ENCODE measurements around the gene C5orf63. TPM values are rescaled to one million over a fixed set of nuclear protein-coding genes. Genes with fewer than 3 reads are reported as not detected.

The C5orf63 gene
- total and polyA plus RNA-seq, 10 of the 15 experiments (the other 5 are each of a cell fraction or from before 2014, with no cell fraction given) = 8.7 to 54.3 (median 11.9) TPM

GRCh38 chr5:127015716-127016115 lies 57.6 kb downstream of the C5orf63 start (continued):
- TF ChIP-seq ZNF687 (IDR thresholded peaks at IDR 0.05) (no peak), SIN3A (IDR thresholded peaks at IDR 0.05; ENCODE audit: low read depth, low read length) (no peak), ATF3 (IDR thresholded peaks at IDR 0.05; ENCODE audit: borderline replicate concordance, extremely low read depth, low read depth, low read length) (no peak)

GRCh38 chr5:127014573-127014972 lies 58.7 kb downstream of the C5orf63 start:
- no peak overlapping the region for H3K27ac ChIP-seq (ENCODE audit: control insufficient read depth, insufficient read depth)
- 40% methylated on average over 1 of the region's 1 CpG for WGBS (ENCODE audit: insufficient coverage, insufficient replicate concordance, low lambda C conversion rate, missing lambda C conversion rate)
- H3K36me3 ChIP-seq (ENCODE audit: control insufficient read depth in 2 of 2, insufficient read depth in 2 of 2, low read length in 1 of 2) = no peaks in the 10 kb centered on the region
- TF ChIP-seq NFIC (IDR thresholded peaks at IDR 0.05; ENCODE audit: low read depth, low read length) (peak; percentile 66), ZBTB40 (IDR thresholded peaks at IDR 0.05; ENCODE audit: borderline replicate concordance) (no peak), REST (IDR thresholded peaks at IDR 0.05; ENCODE audit: low read depth, low read length) (no peak), HDGF (IDR thresholded peaks at IDR 0.05) (no peak), HDAC2 (IDR thresholded peaks at IDR 0.05) (no peak), POLR2AphosphoS5 (IDR thresholded peaks at IDR 0.05; ENCODE audit: low read length) (no peak)

More at GRCh38 chr5:127014573-127014972, 58.7 kb downstream of the C5orf63 start:
- Histone ChIP-seq H2AFZ (ENCODE audit: control insufficient read depth, low read depth, low read length) (no peak overlapping the region), H3K4me1 (ENCODE audit: control insufficient read depth, insufficient read depth, low read length) (peaks cover 25% of the 10 kb centered on the region), H3K27me3 (replicated peaks in 1 of 2; ENCODE audit: control insufficient read depth in 2 of 2, insufficient read depth in 2 of 2, low read length in 1 of 2) (no peaks in the 10 kb centered on the region), H3K4me2 (ENCODE audit: control insufficient read depth, insufficient read depth) (no peak overlapping the region), H3K79me2 (ENCODE audit: control insufficient read depth, insufficient read depth, low read length) (no peaks in the 10 kb centered on the region; the same call in 1 of the 2 replicates), H3K4me3 (no peak overlapping the region), H3K9me3 (replicated peaks; ENCODE audit: control insufficient read depth, insufficient read depth, low read length) (peaks cover 1% of the 10 kb centered on the region; the same call in 2 of the 3 replicates), H4K20me1 (ENCODE audit: control insufficient read depth, insufficient read depth) (no peaks in the 10 kb centered on the region), H3K9ac (ENCODE audit: control insufficient read depth, insufficient read depth, low read length) (no peak overlapping the region)
- intact Hi-C loops (cut with micrococcal nuclease; ENCODE audit: unreplicated experiment) = loop anchor here (2.0 to 5.0 kb wide), 3 partner anchors 14 to 572 kb away; partner anchors contain the start of gene LMNB1
- SMC1A ChIA-PET (ENCODE audit: uncharacterized antibody, unreplicated experiment) = interaction anchor here (0.7 to 8.3 kb wide), 12 partner anchors 8 to 223 kb away, joined by 3 to 156 read pairs (median 6); partner anchors contain the start of gene MARCHF3
- POLR2A ChIA-PET = interaction anchor here (1.1 to 6.7 kb wide), 4 partner anchors 12 to 237 kb away, joined by 4 to 114 read pairs (median 6); no protein-coding TSS in a partner anchor
- FAIRE-seq (no peak), ATAC-seq (peak; percentile 50), DNase-seq (ENCODE audit: low read depth, low spot score) (no peak)
- CTCF ChIA-PET = interaction anchor here (0.6 to 2.5 kb wide), 9 partner anchors 8 to 203 kb away, joined by 3 to 32 read pairs (median 4); no protein-coding TSS in a partner anchor
- RAD21 ChIA-PET (ENCODE audit: unreplicated experiment) = interaction anchor here (0.6 to 6.7 kb wide), 16 partner anchors 8 to 347 kb away, joined by 3 to 107 read pairs (median 4); no protein-coding TSS in a partner anchor
- BruUV-seq (replicated peaks) = no TSS peak
- in situ Hi-C loops (cut with MboI) = no loop called here

All from GM12878 (cell line).